T-cell (primary cell): ENCODE measurements around the gene CLASP1. TPM values are rescaled to one million over a fixed set of nuclear protein-coding genes. Genes with fewer than 3 reads are reported as not detected.

Experiments used
- ATAC-seq, 4 experiments: fragments of 200-7000 bp in 3 of 4; fragments of 150-1000 bp in 1 of 4; cut with Tn5 transposase; replicated peaks in 1 of 4; 1 replicate in 3 of 4; 2 replicates in 1 of 4; pipeline ENCODE4 v1.10.0; 2021; ENCODE audit warnings: moderate library complexity in 3 of 4, mild to moderate bottlenecking in 2 of 4, moderate number of reproducible peaks in 1 of 4
- CTCF ChIA-PET, 2 donors: fragments of 300-600 bp; sonication (Branson Sonifier 250); formaldehyde crosslinking; loops; one replicate each; lab custom pipeline; 2022; ENCODE audit warnings: antibody characterized with exemption in 2 of 2; lab: Charles Lee
- POLR2A ChIA-PET, 2 donors: fragments of 300-600 bp; sonication (Branson Sonifier 250); formaldehyde crosslinking; loops; one replicate each; lab custom pipeline; 2022; ENCODE audit warnings: antibody characterized with exemption in 2 of 2; lab: Charles Lee
- DNase-seq, 35 experiments: peaks; one replicate each; pipeline versions ENCODE4 v3.0.0 to v3.0.0-alpha.2; 2013 to 2023
- H3K27ac ChIP-seq: one replicate; pipeline ENCODE4 v1.5.1; 2013; ENCODE audit warnings: low read length
- H3K27me3 ChIP-seq, 2 experiments: replicated peaks in 1 of 2; 1 replicate in 1 of 2; 2 replicates in 1 of 2; pipeline versions ENCODE4 v1.6.1 to v1.7.0; 2013; ENCODE audit warnings: low read length in 1 of 2, mixed read lengths in 1 of 2; ENCODE audit not compliant: control insufficient read depth in 2 of 2, insufficient read depth in 2 of 2; ENCODE audit errors: extremely low read depth in 1 of 2
- H3K36me3 ChIP-seq, 2 donors: 1 replicate in 1 of 2; 2 replicates in 1 of 2; pipeline versions ENCODE4 v1.6.1 to v1.7.0; 2013; ENCODE audit warnings: low read length in 1 of 2; ENCODE audit not compliant: control insufficient read depth in 2 of 2, insufficient read depth in 1 of 2; ENCODE audit errors: extremely low read depth in 1 of 2
- H3K4me1 ChIP-seq, 2 experiments: 1 replicate in 1 of 2; 2 replicates in 1 of 2; pipeline versions ENCODE4 v1.6.1 to v1.7.0; 2013; ENCODE audit warnings: low read length in 2 of 2, mixed read lengths in 1 of 2; ENCODE audit not compliant: insufficient read depth in 2 of 2, control insufficient read depth in 1 of 2; ENCODE audit errors: extremely low read depth in 1 of 2
- H3K4me3 ChIP-seq, 2 donors: 1 replicate in 1 of 2; 2 replicates in 1 of 2; pipeline versions ENCODE4 v1.5.1 to v1.7.0; 2013; ENCODE audit warnings: mild to moderate bottlenecking in 2 of 2, low read length in 1 of 2, moderate library complexity in 1 of 2; ENCODE audit not compliant: control insufficient read depth in 1 of 2; ENCODE audit errors: extremely low read depth in 1 of 2
- H3K9me3 ChIP-seq: 2 replicates; pipeline ENCODE4 v1.7.0; 2013
- H3K27ac Mint-ChIP-seq, 2 donors: one replicate each; pipeline ENCODE4 v1.8.0; 2020 to 2021; ENCODE audit warnings: mild to moderate bottlenecking in 2 of 2, mixed read lengths in 2 of 2
- H3K27me3 Mint-ChIP-seq, 2 donors: one replicate each; pipeline ENCODE4 v1.8.0; 2021 to 2022; ENCODE audit warnings: mixed read lengths in 2 of 2
- H3K36me3 Mint-ChIP-seq: one replicate; pipeline ENCODE4 v1.8.0; 2021; ENCODE audit warnings: mixed read lengths
- H3K4me1 Mint-ChIP-seq, 3 donors: one replicate each; pipeline ENCODE4 v1.8.0; 2020 to 2022; ENCODE audit warnings: mixed read lengths in 3 of 3, mild to moderate bottlenecking in 1 of 3
- H3K4me3 Mint-ChIP-seq, 3 donors: one replicate each; pipeline ENCODE4 v1.8.0; 2020 to 2022; ENCODE audit warnings: mild to moderate bottlenecking in 3 of 3, mixed read lengths in 3 of 3, moderate library complexity in 3 of 3
- H3K9me3 Mint-ChIP-seq, 3 donors: one replicate each; pipeline ENCODE4 v1.8.0; 2020 to 2022; ENCODE audit warnings: mixed read lengths in 3 of 3
- WGBS: methylation state at CpG from one replicate; pipeline ENCODE4 v1.1.5; 2013; ENCODE audit warnings: missing lambda C conversion rate; ENCODE audit not compliant: insufficient coverage; 5-methylcytosine and 5-hydroxymethylcytosine counted together
- total RNA-seq, 35 experiments: library from RNA in 6 of 35; stranded (reverse) in 6 of 35; fragments of 120-200 nt in 1 of 35; gene quantifications; one replicate each; pipeline versions ENCODE4 v1.2.1 to v1.2.4 and lab custom pipeline; 2013 to 2026

CLASP1 gene
- total RNA-seq, 5 donors from 2014 or later (not counting 1 experiment from before 2014, with no cell fraction given) = 57.8 to 72.8 (median 65.1) TPM

DNA sequence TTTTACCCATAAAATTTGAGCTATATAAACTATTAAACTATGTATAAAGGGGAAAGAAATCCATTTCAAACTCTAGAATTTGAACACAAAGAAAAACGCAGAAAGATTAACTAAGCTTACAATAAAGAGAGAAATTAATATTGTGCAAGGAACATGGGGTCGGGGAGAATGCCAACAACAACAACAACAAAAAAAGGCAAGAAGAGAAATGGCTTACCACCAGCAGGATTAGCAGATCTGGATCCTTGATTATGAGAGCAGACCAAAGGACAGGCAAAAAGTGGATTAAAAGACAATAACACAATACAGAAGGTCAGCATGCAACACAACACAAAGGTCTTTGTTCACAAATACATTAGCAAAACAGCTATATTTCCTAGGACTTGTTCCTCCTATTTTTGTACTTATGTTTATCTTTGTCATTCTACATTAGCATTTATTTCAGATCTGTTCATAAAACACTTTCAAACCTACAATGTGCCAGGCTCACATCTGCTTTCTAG is 222.0 kb downstream of the CLASP1 start:
- no peaks in the 10 kb centered on the region for H3K4me1 ChIP-seq
- ATAC-seq (no peak), DNase-seq (no peak)
- H3K9me3 Mint-ChIP-seq = no peaks in the 10 kb centered on the region
- ChIA-PET CTCF (no interaction called here), POLR2A (no interaction called here)
- H3K36me3 ChIP-seq = peaks cover 5 to 48% of the 10 kb centered on the region in 2 donors
- H3K27me3 ChIP-seq = no peaks in the 10 kb centered on the region
- no CpG with 5 or more reads among the region's 2 CpGs for WGBS
- H3K9me3 ChIP-seq = no peaks in the 10 kb centered on the region
- no peak overlapping the region for H3K27ac ChIP-seq
- no peak overlapping the region for H3K4me3 Mint-ChIP-seq
- no peaks in the 10 kb centered on the region for H3K27me3 Mint-ChIP-seq
- H3K27ac Mint-ChIP-seq = no peak overlapping the region
- H3K4me1 Mint-ChIP-seq = no peaks in the 10 kb centered on the region
- H3K36me3 Mint-ChIP-seq = peaks cover 56% of the 10 kb centered on the region
- no peak overlapping the region for H3K4me3 ChIP-seq

GRCh38 chr2:121420486-121420885 is 228.8 kb downstream of the CLASP1 start:
- Mint-ChIP-seq H3K27ac (no peak overlapping the region), H3K4me1 (no peaks in the 10 kb centered on the region), H3K27me3 (no peaks in the 10 kb centered on the region), H3K9me3 (no peaks in the 10 kb centered on the region), H3K4me3 (no peak overlapping the region), H3K36me3 (peaks cover 57% of the 10 kb centered on the region)
- no peaks in the 10 kb centered on the region for H3K9me3 ChIP-seq
- WGBS = no CpG with 5 or more reads among the region's 5 CpGs
- no peaks in the 10 kb centered on the region for H3K27me3 ChIP-seq
- ChIA-PET CTCF (interaction anchor here in 1 of 2 donors (1.4 kb wide), 1 partner anchor 18 kb away, joined by 3 read pairs; no protein-coding TSS in a partner anchor), POLR2A (interaction anchor here in 1 of 2 donors (0.7 kb wide), 1 partner anchor 330 kb away, joined by 3 read pairs; no protein-coding TSS in a partner anchor)
- no peak overlapping the region for H3K4me3 ChIP-seq
- no peak for ATAC-seq
- peaks cover 4 to 38% of the 10 kb centered on the region in 2 donors for H3K36me3 ChIP-seq
- no peak overlapping the region for H3K27ac ChIP-seq
- no peak for DNase-seq
- no peaks in the 10 kb centered on the region for H3K4me1 ChIP-seq

DNA sequence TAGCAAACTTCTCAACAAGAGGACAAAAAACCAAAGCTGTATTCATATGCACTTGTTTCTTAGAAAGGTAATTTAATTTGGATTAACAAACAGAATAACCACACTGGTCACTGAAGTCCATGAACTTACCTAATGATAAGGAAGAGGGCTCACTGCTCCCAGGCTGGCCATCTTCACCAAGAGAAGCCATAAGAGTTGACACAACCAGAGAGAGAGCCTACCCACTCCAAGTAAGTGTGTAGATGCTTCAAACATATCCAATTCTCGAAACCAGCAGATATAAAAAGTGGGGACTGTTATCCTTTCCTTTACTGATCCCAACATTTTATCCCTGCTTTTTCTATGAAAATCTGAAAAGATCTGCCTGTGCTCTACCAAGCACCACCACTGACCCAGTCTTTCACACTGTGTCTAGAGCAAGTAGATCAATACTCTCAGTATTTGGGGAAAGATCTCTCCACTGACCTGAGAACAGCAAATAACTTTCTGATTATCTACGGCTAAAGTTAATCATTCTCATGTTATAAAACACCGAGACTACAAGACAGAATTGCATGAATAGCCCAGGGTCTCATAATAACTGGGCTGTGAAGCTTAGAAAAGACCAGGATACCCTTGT is 230.1 kb downstream of the CLASP1 start:
- Histone ChIP-seq H3K27me3 (no peaks in the 10 kb centered on the region), H3K27ac (no peak overlapping the region), H3K4me3 (no peak overlapping the region), H3K36me3 (peaks cover 4 to 50% of the 10 kb centered on the region in 2 donors), H3K4me1 (no peaks in the 10 kb centered on the region), H3K9me3 (no peaks in the 10 kb centered on the region)
- DNase-seq (no peak), ATAC-seq (no peak)
- Mint-ChIP-seq H3K36me3 (peaks cover 55% of the 10 kb centered on the region), H3K27ac (no peak overlapping the region), H3K9me3 (no peaks in the 10 kb centered on the region), H3K4me1 (no peaks in the 10 kb centered on the region), H3K4me3 (no peak overlapping the region), H3K27me3 (no peaks in the 10 kb centered on the region)
- no CpG with 5 or more reads among the region's 3 CpGs for WGBS
- ChIA-PET CTCF (interaction anchor here in 1 of 2 donors (1.0 to 1.4 kb wide), 2 partner anchors 11 to 17 kb away, joined by 3 read pairs; no protein-coding TSS in a partner anchor), POLR2A (interaction anchor here in 1 of 2 donors (0.6 kb wide), 1 partner anchor 21 kb away, joined by 5 read pairs; no protein-coding TSS in a partner anchor)

- Mint-ChIP-seq H3K4me3 (no peak overlapping the region), H3K9me3 (no peaks in the 10 kb centered on the region), H3K27ac (no peak overlapping the region), H3K27me3 (no peaks in the 10 kb centered on the region), H3K4me1 (no peaks in the 10 kb centered on the region), H3K36me3 (peaks cover 49% of the 10 kb centered on the region)
- no peaks in the 10 kb centered on the region for H3K4me1 ChIP-seq
- POLR2A ChIA-PET = interaction anchor here in 1 of 2 donors (0.6 kb wide), 1 partner anchor 21 kb away, joined by 5 read pairs; no protein-coding TSS in a partner anchor
- no peaks in the 10 kb centered on the region for H3K27me3 ChIP-seq
- H3K9me3 ChIP-seq = no peaks in the 10 kb centered on the region
- H3K4me3 ChIP-seq = no peak overlapping the region
- CTCF ChIA-PET = interaction anchor here in 1 of 2 donors (1.0 kb wide), 1 partner anchor 12 kb away, joined by 3 read pairs; no protein-coding TSS in a partner anchor
- H3K36me3 ChIP-seq = peaks cover 4 to 50% of the 10 kb centered on the region in 2 donors
- ATAC-seq = no peak
- no peak overlapping the region for H3K27ac ChIP-seq
- no peak for DNase-seq
- 99% methylated on average over 15 of the region's 18 CpGs for WGBS
These were observed 230.7 kb downstream of the CLASP1 start for GRCh38 chr2:121418494-121419058.

DNA sequence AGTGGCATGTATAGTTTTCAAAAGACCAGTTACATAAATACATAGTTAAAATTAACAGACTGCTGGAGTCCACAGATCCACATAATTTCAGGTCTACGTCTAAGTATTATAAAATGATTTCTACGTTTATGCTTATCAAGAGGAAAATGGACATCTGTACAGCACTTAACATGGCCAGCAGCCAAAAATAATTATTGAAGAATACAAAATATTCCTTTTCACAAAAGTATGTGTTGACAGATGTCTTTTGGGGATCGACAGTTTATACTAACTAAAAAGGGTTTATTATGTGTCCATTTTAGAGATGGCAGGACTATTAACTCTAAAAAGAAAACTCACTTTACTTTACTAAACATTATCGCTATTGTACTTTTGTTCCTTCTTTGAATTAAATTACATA is 231.4 kb downstream of the CLASP1 start:
- H3K4me3 Mint-ChIP-seq = no peak overlapping the region
- H3K36me3 ChIP-seq = peaks cover 4 to 56% of the 10 kb centered on the region in 2 donors
- POLR2A ChIA-PET = no interaction called here

DNA sequence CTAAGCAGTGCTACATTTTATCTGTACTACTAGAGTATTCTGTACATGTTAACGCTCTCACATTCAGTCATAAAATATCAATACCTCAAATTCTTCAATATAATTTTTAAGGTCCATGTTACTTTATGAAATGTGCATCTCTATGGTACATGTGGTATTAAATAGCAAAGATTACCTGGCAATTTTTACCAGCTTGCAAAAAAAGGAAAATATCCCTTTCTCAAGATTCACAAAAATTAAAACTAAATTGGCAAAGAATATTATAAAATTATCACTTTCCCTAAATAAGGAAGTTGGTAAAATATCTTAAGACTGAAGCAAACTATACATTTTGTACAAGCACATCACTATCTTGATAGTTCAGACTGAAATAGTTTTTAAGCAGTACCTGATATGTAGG is 233.5 kb downstream of the CLASP1 start:
- H3K36me3 Mint-ChIP-seq = peaks cover 42% of the 10 kb centered on the region
- H3K27ac Mint-ChIP-seq = no peak overlapping the region
- no CpG with 5 or more reads among the region's 1 CpG for WGBS
- no peak overlapping the region for H3K4me3 ChIP-seq
- H3K27me3 ChIP-seq = no peaks in the 10 kb centered on the region
- H3K9me3 ChIP-seq = no peaks in the 10 kb centered on the region
- H3K27ac ChIP-seq = no peak overlapping the region
- POLR2A ChIA-PET = interaction anchor here (0.6 to 0.7 kb wide), 2 partner anchors 10 to 15 kb away, joined by 3 to 4 read pairs; no protein-coding TSS in a partner anchor
- no peaks in the 10 kb centered on the region for H3K9me3 Mint-ChIP-seq
- H3K4me1 Mint-ChIP-seq = no peaks in the 10 kb centered on the region
- H3K36me3 ChIP-seq = peaks cover 4 to 53% of the 10 kb centered on the region in 2 donors
- H3K4me1 ChIP-seq = no peaks in the 10 kb centered on the region
- DNase-seq (no peak), ATAC-seq (no peak)
- H3K27me3 Mint-ChIP-seq = no peaks in the 10 kb centered on the region
- no peak overlapping the region for H3K4me3 Mint-ChIP-seq
- CTCF ChIA-PET = interaction anchor here in 1 of 2 donors (0.6 to 1.2 kb wide), 2 partner anchors 10 to 13 kb away, joined by 3 to 4 read pairs; no protein-coding TSS in a partner anchor

More for the DNA sequence above, 231.4 kb downstream of the CLASP1 start:
- Mint-ChIP-seq H3K4me1 (no peaks in the 10 kb centered on the region), H3K36me3 (peaks cover 49% of the 10 kb centered on the region), H3K9me3 (no peaks in the 10 kb centered on the region), H3K27me3 (no peaks in the 10 kb centered on the region), H3K27ac (no peak overlapping the region)
- CTCF ChIA-PET = no interaction called here
- Histone ChIP-seq H3K9me3 (no peaks in the 10 kb centered on the region), H3K27me3 (no peaks in the 10 kb centered on the region), H3K27ac (no peak overlapping the region), H3K4me1 (no peaks in the 10 kb centered on the region), H3K4me3 (no peak overlapping the region)
- WGBS = no CpG with 5 or more reads among the region's 4 CpGs
- no peak for DNase-seq
- ATAC-seq = no peak
